Lung (tissue), 12 donors: ENCODE results near the gene PHOX2B. TPM values are rescaled to one million over a fixed set of nuclear protein-coding genes. Genes with fewer than 3 reads are reported as not detected.

Experiments
- ATAC-seq: fragments of 200-7000 bp; cut with Tn5 transposase; one replicate; pipeline ENCODE4 v1.9.1; 2020; ENCODE audit warnings: moderate number of reproducible peaks; ENCODE audit not compliant: insufficient read depth, low FRiP score
- DNase-seq, 3 donors: peaks; one replicate each; pipeline ENCODE4 v3.0.0-alpha.2; 2013 to 2017
- H3K27ac ChIP-seq, 2 donors: one replicate each; pipeline ENCODE4 v1.5.1; 2013; ENCODE audit warnings: mild to moderate bottlenecking in 2 of 2, moderate library complexity in 2 of 2, control low read depth in 1 of 2, inconsistent platforms in 1 of 2, low read depth in 1 of 2, low read length in 1 of 2
- H3K27me3 ChIP-seq, 3 donors: one replicate each; pipeline ENCODE4 v1.5.1; 2013; ENCODE audit warnings: low read length in 2 of 3; ENCODE audit not compliant: control insufficient read depth in 3 of 3, insufficient read depth in 3 of 3
- H3K36me3 ChIP-seq, 4 donors: one replicate each; pipeline ENCODE4 v1.5.1; 2013; ENCODE audit warnings: low read length in 4 of 4, mild to moderate bottlenecking in 1 of 4, moderate library complexity in 1 of 4; ENCODE audit not compliant: control insufficient read depth in 4 of 4, insufficient read depth in 4 of 4
- H3K4me1 ChIP-seq, 5 donors: one replicate each; pipeline ENCODE4 v1.5.1; 2013; ENCODE audit warnings: low read length in 5 of 5, mild to moderate bottlenecking in 2 of 5, moderate library complexity in 1 of 5; ENCODE audit not compliant: control insufficient read depth in 5 of 5, insufficient read depth in 5 of 5
- H3K4me3 ChIP-seq: one replicate; pipeline ENCODE4 v1.5.1; 2013; ENCODE audit warnings: mild to moderate bottlenecking, control low read depth, moderate library complexity
- H3K9ac ChIP-seq, 2 donors: one replicate each; pipeline ENCODE4 v1.5.1; 2013; ENCODE audit warnings: low read length in 2 of 2, control low read depth in 1 of 2; ENCODE audit not compliant: insufficient read depth in 1 of 2
- H3K9me3 ChIP-seq, 4 donors: one replicate each; pipeline ENCODE4 v1.5.1; 2013; ENCODE audit warnings: low read length in 3 of 4, mild to moderate bottlenecking in 1 of 4, moderate library complexity in 1 of 4; ENCODE audit not compliant: control insufficient read depth in 4 of 4, insufficient read depth in 3 of 4
- WGBS, 2 donors: extraction: QIAGEN DNeasy Blood & Tissue Kit; methylation state at CpG; one replicate each; pipeline ENCODE4 v1.1.7; 2013; 5-methylcytosine and 5-hydroxymethylcytosine counted together
- polyA plus RNA-seq, 2 donors: library from polyadenylated mRNA; stranded (reverse); fragments of 200-250 nt; gene quantifications; one replicate each; pipeline ENCODE4 v1.2.1, GENCODE V29; 2013
- total RNA-seq, 2 donors: library from RNA; depleted of rRNA in 1 of 2; stranded (reverse); fragments of >200 nt in 1 of 2; gene quantifications; one replicate each; pipeline ENCODE4 v1.2.1, GENCODE V29; 2014 to 2021
- TF ChIP-seq, protein P1 (sequence below): IDR thresholded peaks from 2 replicates; pipeline ENCODE4 v1.5.1; 2012; ENCODE audit warnings: mild to moderate bottlenecking; ENCODE audit errors: control extremely low read depth, extremely low read depth
- donor health status: control.
- donor health status: control.
- donor health status: Bipolar disorder and iron deficiency.
- donor health status: healthy.
- donor health status: DM: yes; HTN: yes; CAD: no.

Gene PHOX2B
- total and polyA plus RNA-seq, 4 donors: not detected

DNA sequence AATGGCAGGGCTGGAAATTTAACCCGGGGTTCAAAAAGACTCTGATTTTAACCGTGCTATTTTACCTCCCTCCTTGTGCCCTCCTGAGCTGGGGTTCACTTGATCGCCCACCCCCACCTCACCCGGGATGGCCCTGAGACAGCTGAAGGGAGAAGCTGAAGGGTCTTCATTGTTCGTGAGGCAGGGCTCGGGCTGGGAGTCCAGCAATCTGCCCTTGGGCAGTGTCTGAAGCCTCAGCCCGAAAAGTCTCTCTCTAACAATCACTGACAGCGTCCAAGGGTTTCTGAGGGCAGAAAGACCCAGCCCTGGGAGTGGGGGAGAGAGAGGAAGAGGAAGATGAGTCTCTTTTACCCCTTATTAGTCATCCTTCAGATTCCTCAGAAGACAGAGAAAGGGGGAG lies 39.4 kb upstream of the PHOX2B start:
- DNase-seq: no peak
- peaks cover 0 to 3% (median 0%) of the 10 kb centered on the region in 4 donors for H3K9me3 ChIP-seq
- H3K4me1 ChIP-seq: no peaks in the 10 kb centered on the region
- WGBS, 2 donors: 73 to 81% methylated on average over 8 of the region's 8 CpGs
- no peak overlapping the region for H3K27ac ChIP-seq
- peaks cover 0 to 9% (median 2%) of the 10 kb centered on the region in 3 donors for H3K27me3 ChIP-seq
- no peak for ATAC-seq
- H3K9ac ChIP-seq: no peak overlapping the region
- H3K36me3 ChIP-seq: no peaks in the 10 kb centered on the region
- no peak overlapping the region for H3K4me3 ChIP-seq
- TF ChIP-seq, protein P1, sequence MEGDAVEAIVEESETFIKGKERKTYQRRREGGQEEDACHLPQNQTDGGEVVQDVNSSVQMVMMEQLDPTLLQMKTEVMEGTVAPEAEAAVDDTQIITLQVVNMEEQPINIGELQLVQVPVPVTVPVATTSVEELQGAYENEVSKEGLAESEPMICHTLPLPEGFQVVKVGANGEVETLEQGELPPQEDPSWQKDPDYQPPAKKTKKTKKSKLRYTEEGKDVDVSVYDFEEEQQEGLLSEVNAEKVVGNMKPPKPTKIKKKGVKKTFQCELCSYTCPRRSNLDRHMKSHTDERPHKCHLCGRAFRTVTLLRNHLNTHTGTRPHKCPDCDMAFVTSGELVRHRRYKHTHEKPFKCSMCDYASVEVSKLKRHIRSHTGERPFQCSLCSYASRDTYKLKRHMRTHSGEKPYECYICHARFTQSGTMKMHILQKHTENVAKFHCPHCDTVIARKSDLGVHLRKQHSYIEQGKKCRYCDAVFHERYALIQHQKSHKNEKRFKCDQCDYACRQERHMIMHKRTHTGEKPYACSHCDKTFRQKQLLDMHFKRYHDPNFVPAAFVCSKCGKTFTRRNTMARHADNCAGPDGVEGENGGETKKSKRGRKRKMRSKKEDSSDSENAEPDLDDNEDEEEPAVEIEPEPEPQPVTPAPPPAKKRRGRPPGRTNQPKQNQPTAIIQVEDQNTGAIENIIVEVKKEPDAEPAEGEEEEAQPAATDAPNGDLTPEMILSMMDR: no peak

DNA sequence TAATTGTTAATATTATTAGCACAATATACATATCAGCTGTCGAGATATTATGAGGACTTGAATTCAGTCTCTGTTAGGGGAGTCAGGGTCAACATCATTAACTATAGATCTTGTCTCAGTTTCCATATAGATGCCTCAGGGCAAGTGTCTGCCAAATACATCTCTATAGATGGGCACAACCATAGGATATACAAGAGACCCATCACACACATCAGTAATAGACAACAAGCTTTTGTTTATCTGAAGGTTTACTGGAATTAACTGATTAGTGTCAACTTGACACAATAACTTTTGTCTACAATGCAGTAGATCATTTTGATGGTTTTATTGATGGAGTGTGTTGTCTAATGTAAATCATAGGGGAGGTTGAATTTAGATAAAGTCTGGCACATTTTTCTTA lies 37.1 kb upstream of the PHOX2B start:
- Histone ChIP-seq H3K4me3 (no peak overlapping the region), H3K9ac (no peak overlapping the region), H3K4me1 (no peaks in the 10 kb centered on the region), H3K27me3 (peaks cover 0 to 7% (median 0%) of the 10 kb centered on the region in 3 donors), H3K27ac (no peak overlapping the region), H3K9me3 (peaks cover 0 to 3% (median 0%) of the 10 kb centered on the region in 4 donors), H3K36me3 (no peaks in the 10 kb centered on the region)
- DNase-seq (no peak), ATAC-seq (no peak)
- WGBS, 2 donors: 70 to 90% methylated on average over 1 of the region's 1 CpG
- TF ChIP-seq, protein P1: no peak

DNA sequence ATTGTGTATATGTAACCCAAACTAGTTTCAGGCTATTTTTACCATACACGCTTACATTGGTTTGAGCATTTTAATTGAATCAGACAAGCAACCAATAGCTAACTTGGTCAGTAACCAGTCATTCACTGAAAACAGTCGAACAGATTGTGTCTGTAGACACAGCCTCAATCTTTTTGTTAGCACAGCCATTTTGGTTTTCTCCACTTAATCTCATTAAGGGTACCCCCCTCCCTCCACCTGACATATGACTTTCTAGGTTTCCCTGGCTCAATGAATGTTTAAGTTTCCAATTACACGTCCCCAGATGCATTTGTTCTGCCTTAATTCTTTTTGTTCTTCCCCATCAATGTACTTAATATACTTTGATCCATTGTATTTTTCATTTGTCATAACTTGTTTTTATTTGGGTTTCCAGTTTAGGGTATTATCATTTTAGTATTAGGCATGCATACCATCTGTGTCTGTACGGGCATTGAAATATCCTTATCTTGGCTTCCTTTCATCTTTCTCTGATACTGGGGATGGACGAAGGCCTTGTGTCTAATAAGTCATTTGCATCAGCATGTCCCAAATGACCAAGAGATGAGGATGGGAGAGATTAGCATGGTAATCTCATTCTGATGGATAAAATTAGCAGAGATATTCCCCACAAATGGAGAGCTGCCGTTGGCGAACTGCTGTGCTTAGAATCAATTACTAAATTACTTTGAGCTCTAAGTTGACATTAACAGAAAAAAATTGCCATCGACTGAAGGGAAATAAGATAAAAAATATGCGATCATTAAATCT lies 35.9 kb upstream of the PHOX2B start:
- TF ChIP-seq, protein P1: no peak
- WGBS, 2 donors: 89 to 93% methylated on average over 9 of the region's 9 CpGs
- Histone ChIP-seq H3K4me3 (no peak overlapping the region), H3K9ac (no peak overlapping the region), H3K4me1 (no peaks in the 10 kb centered on the region), H3K9me3 (peaks cover 0 to 2% (median 0%) of the 10 kb centered on the region in 4 donors), H3K27ac (no peak overlapping the region), H3K36me3 (no peaks in the 10 kb centered on the region), H3K27me3 (peaks cover 0 to 7% (median 0%) of the 10 kb centered on the region in 3 donors)
- ATAC-seq: no peak
- no peak for DNase-seq

DNA sequence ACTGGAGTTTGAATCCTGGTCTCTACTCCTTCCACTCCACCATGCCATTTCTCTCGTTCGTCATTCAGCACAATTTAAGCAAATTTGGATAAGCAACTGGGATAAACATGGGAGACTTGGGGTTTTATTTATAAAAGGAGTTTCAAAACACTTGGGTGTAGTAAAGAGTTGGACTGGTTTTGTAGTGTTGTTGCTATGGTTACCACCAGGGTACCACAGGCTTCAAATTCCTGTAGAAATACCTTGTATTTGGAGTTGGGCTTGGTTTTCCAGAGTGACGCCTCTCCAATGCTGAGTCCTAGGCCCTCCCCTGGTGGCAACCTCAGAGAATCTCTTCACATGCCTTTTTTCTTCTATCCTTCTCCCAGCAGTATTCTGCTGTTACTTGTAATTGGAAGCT lies 27.9 kb upstream of the PHOX2B start:
- TF ChIP-seq, protein P1: no peak
- ATAC-seq: no peak

More for the DNA sequence above, 27.9 kb upstream of the PHOX2B start:
- Histone ChIP-seq H3K4me3 (no peak overlapping the region), H3K27ac (no peak overlapping the region), H3K27me3 (peaks cover 3 to 5% (median 4%) of the 10 kb centered on the region in 3 donors), H3K4me1 (no peaks in the 10 kb centered on the region), H3K36me3 (no peaks in the 10 kb centered on the region), H3K9ac (no peak overlapping the region), H3K9me3 (no peaks in the 10 kb centered on the region)
- no peak for DNase-seq
- 89 to 90% methylated on average over 3 of the region's 3 CpGs for WGBS, 2 donors
